ENCODE results near the gene NRXN3. TPM values are rescaled to one million over a fixed set of nuclear protein-coding genes. Genes with fewer than 3 reads are reported as not detected.

Gene NRXN3
- total RNA-seq, 4 donors from 2014 or later, result 0.19 to 1.4 (median 0.40) TPM

DNA sequence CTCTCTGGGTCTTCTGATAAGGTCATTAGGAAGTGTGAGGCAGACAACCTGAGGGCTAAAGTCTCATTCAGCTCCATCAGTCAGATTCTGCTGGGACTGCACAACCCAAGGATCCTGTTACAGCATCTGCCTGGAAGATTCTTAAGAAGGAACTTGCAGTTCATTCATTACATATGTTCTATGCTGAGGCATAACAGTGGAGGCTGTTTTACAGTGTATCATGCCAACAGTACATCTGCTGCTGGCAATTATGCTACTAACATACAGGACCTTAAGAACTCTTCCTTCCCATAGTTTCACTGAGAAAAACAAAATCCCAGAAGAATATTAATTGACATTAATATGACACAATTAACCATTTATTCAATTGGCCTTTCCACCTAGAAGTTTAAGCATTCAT lies 1072.5 kb downstream of the NRXN3 start:
- no peak for ATAC-seq (ENCODE audit: low FRiP score)
- TF ChIP-seq, protein P1, sequence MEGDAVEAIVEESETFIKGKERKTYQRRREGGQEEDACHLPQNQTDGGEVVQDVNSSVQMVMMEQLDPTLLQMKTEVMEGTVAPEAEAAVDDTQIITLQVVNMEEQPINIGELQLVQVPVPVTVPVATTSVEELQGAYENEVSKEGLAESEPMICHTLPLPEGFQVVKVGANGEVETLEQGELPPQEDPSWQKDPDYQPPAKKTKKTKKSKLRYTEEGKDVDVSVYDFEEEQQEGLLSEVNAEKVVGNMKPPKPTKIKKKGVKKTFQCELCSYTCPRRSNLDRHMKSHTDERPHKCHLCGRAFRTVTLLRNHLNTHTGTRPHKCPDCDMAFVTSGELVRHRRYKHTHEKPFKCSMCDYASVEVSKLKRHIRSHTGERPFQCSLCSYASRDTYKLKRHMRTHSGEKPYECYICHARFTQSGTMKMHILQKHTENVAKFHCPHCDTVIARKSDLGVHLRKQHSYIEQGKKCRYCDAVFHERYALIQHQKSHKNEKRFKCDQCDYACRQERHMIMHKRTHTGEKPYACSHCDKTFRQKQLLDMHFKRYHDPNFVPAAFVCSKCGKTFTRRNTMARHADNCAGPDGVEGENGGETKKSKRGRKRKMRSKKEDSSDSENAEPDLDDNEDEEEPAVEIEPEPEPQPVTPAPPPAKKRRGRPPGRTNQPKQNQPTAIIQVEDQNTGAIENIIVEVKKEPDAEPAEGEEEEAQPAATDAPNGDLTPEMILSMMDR (IDR thresholded peaks at IDR 0.05), result no peak
- DNase-seq (ENCODE audit: low spot score), result no peak

DNA sequence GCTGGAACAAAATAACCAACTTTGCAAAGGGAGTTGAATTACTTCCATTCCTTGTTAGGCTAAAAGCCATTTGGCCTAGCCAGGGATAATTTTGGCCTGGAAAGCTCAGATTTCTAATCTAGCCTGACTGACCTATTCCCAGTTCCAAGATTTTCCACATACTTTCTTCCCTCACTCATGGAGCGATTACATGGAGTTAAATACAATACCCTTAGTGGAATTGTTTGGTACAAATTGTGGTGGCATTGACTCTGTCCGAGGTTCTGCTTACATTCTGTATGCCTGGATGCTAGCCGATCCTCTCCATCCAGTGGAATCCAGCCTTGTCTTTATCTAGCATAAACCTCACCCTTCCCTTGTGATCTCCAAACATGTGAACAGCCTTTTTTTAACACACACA lies 1076.0 kb downstream of the NRXN3 start:
- TF ChIP-seq, protein P1 (IDR thresholded peaks at IDR 0.05), result no peak
- DNase-seq (ENCODE audit: low spot score) (no peak), ATAC-seq (ENCODE audit: low FRiP score) (no peak)

DNA sequence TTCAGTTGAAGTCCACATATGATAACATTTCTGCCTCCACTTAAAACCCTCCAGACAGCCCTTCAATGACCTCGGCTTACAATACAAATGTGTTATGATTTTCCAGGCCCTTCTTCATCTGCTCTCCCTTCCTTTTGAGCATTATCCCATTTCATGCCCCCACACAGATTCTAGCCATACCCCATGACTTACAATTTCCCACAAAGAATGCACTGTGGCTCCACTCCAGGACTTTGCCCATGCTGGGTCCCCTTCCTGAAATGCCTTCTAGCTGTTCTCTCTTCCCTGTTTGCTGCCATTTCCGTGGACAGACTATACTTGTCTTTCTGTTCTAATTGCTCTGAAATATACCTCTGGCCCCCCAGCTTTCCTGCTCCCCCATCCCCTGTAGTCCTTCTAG lies 1078.0 kb downstream of the NRXN3 start:
- DNase-seq (ENCODE audit: low spot score) (no peak), ATAC-seq (ENCODE audit: low FRiP score) (no peak)
- TF ChIP-seq, protein P1 (IDR thresholded peaks at IDR 0.05), result no peak

DNA sequence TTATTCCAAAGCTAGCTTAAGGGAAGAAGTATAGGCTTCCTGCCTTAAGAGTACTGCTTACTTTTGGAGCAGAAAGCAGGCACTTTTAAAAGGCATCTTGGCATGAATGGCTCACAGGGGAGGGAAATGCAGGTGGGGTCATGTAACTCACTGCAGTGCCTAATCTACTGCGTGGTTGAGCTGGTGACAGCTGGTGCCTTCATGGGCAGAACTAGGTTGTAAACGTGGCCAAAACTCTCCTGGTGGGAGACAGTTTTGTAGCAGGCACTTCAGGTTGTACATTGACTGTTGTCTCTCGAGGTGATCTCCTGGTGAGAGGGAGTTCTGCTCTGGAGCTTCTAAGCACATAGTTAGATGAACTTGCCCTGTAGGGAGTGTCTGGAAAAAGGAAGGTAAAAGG lies 1078.6 kb downstream of the NRXN3 start:
- no peak for DNase-seq (ENCODE audit: low spot score)
- TF ChIP-seq, protein P1 (IDR thresholded peaks at IDR 0.05), result no peak
- ATAC-seq (ENCODE audit: low FRiP score), result no peak

DNA sequence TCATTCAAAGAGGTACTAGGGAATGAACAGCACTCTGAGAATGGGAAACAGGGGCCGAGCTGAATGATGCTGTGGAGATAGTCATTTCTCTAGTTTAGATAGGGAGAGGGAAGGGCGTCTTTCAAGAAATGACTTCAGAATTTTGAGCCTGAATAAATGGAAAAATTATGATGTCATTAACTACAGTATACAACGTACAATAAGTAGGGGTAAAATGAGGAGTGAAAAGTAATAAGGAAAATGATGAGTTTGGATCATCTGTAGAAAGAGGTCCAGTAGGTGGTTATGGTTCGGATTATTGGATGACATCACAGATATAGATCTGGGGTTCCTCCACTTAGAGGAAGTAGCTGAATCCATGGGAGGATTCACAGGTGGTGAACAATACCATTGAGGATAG lies 1081.1 kb downstream of the NRXN3 start:
- ATAC-seq (ENCODE audit: low FRiP score) (no peak), DNase-seq (ENCODE audit: low spot score) (no peak)
- TF ChIP-seq, protein P1 (IDR thresholded peaks at IDR 0.05), result no peak

DNA sequence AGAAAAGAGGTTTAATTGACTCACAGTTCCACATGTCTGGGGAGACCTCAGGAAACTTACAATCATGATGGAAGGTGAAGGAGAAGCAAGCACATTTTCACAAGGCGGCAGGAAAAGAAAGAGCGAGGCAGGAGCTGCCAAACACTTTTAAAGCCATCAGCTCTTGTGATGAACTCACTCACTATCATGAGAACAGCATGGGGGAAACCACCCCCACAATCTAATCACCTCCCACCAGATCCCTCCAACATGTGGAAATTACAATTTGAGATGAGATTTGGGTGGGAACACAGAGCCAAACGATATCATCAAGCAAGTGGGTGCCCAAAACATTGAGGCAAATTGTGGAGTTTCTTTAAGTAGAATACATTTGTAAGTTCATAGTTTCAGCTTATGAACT lies 1083.4 kb downstream of the NRXN3 start:
- TF ChIP-seq, protein P1 (IDR thresholded peaks at IDR 0.05), result no peak
- ATAC-seq (ENCODE audit: low FRiP score) (no peak), DNase-seq (ENCODE audit: low spot score) (no peak)

DNA sequence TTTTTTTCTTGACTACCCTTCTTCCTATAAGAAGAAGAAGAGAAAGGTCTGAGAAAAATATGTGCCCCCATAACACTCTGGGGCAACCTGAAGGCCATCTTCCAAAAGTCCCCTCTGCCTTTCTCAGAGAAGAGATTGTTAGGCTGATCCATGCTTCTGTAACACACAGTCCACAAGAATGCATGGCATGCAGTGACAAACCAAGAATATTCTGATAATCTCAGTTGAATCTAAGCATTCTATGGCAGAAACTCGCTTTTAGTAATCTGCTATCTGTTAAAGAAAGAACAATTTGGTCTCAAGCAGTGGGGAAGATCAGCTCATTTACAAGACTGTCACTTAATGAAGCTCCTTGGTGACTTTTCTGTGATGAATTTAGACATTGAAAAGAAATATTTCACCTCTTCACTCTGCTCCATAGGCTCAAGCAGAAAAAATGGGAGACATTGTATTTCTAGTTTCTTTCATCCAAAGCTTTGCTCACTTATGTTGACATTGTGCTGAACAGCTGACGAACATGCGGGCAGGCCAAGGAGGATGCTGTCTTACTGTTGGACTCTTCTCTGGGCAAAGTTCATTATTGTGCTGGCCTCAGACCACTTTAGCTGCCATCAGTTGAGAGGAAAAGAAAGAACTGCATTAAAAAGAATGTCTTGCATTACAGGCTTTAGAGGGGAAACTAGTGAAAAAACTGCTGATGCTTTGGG lies 1084.0 kb downstream of the NRXN3 start:
- TF ChIP-seq, protein P1 (IDR thresholded peaks at IDR 0.05), result no peak
- DNase-seq (ENCODE audit: low spot score), result no peak
- no peak for ATAC-seq (ENCODE audit: low FRiP score)

Data from omental fat pad (tissue), 4 donors.